ENCODE data around the gene ZFP92.

GRCh38 chrX:153445856-153446635, 34.8 kb downstream of the ZFP92 start, which contains the start of gene TREX2:
- TF ChIP-seq CTCF (conservative IDR thresholded peaks at IDR 0.05 in 1 of 2, IDR thresholded peaks at IDR 0.05 in 1 of 2; ENCODE audit: extremely low read depth in 1 of 2, insufficient read depth in 1 of 2, low read depth in 1 of 2, low read length in 2 of 2): no peak
- TF ChIP-seq EZH2 (IDR thresholded peaks at IDR 0.05; ENCODE audit: borderline replicate concordance, low read length): no peak

Data from mammary epithelial cell (primary cell).